HG03558 (cell line): Measurements from ENCODE around the gene C2orf72.
"Not testable (repeated sequence)": the region's sequence is repeated elsewhere in the genome, so short reads cannot be mapped to it uniquely, and the experiment has no call there.

Experiments used
- ATAC-seq: cut with Tn5 transposase; IDR thresholded peaks from one replicate; pipeline ENCODE4 v1.9.1; 2021; ENCODE audit warnings: moderate number of reproducible peaks; ENCODE audit not compliant: unreplicated experiment; ENCODE audit errors: extremely low read depth

Gene C2orf72

DNA sequence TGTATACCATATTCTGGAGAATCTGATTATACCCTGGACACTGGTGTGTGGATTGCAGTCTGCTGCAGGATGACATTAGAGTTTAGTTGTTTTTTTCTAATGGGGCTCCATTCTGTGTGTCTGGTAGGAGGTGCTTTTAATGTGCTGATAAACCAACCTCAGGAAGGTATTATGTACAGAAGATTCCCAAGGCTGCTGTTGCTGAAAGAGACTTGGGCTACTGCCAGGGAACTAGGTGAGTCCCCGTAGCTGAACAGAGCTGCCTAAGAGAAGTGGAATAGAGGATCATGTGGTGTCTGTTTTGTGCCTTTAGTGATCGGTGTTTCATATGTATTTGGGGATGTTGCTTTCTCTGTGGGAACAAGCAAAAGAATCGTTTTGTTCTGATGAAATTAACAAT, 24.9 kb upstream of the C2orf72 start:
- ATAC-seq = no peak

DNA sequence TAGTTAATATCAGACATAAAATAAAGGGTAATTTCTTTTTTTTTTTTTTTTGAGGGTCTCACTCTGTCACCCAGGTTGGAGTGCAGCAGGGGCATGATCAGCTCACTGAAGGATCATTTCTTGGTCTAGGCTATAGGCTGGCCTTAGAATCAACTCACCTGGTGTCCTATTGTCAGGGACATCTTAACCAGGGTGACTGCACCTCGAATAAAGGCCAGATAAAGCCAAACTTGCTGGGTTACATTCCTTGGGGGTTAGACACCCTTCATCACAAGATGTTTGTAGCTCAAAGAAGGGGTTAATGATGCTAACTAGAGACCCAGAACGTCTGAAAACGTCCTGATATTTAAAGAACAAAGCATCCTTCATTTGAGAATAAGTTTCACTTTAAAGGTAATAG, 23.5 kb upstream of the C2orf72 start:
- no peak for ATAC-seq

DNA sequence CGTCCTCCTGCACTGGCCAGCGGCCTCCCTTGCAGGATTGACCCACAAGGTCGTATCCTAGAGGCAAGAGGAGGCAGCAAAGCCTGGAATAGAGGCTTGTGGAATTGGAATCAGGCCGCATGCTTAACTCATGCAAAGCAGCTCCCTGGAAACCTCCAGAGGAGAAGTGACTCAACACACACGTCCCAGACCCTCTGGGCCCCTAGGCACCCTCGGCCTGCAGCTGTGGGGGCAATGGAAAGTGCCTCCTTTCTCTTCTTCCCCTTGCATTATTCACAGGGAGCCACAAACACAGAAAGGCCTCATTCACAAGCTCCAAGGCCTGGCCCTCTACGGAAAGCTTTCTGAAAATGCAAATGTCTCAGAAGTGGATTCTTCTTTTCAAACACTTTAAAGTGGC, 21.8 kb upstream of the C2orf72 start:
- ATAC-seq = no peak

DNA sequence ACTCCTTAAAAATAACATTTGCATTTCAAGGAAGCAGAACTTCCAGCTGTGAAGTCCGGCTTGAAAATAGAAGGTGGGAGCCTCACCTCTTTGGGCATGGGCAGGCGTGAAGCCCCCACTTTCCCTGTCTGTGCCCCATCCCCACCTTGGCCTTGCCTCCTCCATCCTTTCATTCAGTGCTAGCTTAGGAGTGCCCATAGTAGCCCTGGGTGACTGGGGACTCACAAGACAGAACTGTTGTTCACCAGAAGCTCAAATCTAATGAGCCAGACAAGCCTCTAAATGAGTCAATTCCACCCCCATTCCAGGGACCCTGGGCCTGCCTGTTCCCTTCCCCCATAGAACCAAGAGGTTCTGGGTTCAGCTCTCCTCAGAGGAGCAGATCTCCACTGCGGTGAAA, 21.4 kb upstream of the C2orf72 start:
- no peak for ATAC-seq

DNA sequence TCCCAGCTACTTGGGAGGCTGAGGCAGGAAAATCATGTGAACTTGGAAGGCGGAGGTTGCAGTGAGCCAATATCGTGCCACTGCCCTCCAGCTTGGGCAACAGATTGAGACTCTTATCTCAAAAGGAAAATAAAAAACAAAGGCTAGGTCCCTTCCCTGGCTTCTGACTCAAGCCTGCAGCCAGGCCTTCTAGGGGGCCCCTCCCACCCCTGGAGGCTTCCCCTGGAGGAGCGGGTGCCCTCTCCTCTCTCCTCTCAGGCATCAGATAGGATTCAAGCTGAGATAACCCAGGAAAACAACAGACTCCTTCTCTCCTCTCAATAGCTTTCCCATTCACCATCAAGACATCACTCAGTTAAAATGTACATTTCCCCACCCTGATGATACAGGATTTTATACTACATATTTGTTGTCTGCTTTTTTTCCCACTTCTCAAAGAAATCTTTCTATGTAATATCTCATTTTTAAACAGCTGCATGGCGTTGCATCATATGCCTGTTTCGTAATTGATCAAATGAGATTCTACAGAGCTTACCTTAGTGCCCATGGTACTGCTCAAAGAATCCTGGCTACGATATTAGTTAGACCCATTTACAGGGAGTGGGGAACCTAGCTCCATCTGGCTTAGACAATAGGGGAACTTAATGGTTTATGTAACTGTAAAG, 20.6 kb upstream of the C2orf72 start:
- ATAC-seq = no peak

DNA sequence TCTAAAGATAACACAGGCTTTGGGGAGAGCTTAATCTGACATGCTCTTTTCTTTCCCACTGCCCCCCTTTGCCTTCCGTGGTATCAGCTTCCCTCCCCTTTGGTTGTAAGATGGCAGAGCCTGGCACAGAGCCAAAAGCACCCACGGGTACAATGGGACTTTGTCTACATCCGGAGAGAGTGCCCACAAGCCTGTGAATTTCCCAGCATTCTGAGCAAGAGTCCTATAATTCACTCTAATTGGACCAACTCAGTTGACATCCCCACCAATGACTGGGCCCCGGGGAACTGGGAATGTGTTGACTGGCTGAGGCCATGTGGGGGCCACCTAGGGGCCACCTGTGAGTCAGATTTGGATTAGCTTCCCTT, 20.1 kb upstream of the C2orf72 start:
- no peak for ATAC-seq

DNA sequence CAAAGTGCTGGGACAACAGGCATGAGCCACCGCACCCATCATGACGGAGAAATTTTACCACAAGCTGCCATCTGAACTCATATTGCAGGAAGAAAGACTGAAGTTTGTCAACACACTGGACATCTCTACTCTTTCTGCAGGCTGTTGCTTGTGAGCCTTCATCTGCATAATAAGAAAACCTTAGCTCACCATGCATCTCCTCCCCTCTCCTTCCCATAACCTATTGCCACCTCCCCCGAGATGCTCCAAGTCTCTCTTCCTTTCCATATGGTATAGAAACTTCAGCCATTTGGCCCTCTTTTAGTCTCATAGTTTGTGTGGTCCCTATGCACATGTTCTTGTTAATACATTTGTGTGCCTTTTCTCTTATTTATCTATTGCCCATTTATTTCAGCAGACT, 19.1 kb upstream of the C2orf72 start:
- ATAC-seq = no peak

DNA sequence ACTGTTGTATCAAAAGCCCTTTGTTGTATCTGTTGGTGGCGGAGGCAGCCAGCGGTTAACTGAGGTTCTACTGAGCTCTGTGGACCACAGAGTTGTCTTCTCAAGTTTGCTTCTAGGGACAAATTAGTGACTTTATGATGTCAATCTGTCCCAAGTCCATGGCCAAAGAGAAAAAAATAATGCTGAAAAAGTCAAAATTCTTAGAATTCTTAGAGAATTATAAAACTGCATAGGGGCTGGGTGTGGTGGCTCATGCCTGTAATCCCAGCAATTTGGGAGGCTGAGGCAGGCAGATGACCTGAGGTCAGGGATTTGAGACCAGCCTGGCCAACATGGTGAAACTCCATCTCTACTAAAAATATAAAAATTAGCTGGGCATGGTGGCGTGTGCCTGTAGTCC, 12.3 kb upstream of the C2orf72 start:
- not testable (repeated sequence) for ATAC-seq

DNA sequence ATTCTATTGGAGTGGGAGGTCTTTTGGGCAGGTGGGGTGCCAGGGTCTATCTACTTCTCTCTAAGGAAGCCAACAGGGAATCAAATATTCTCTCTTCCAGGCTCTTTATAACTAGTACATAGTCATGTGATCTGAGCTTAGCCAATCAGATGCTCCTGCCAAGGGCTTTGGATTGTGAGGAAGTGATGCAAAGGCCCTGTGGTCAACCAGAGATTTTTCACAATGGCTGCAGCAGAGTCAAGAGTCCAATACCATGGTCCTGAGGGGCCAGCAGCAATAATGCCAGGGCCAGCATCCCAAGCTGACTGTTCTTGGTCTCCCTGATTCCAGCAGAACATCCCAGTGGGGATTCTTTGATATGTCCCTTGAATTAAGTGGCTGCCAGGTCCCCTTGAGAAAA, 8.4 kb upstream of the C2orf72 start:
- no peak for ATAC-seq

DNA sequence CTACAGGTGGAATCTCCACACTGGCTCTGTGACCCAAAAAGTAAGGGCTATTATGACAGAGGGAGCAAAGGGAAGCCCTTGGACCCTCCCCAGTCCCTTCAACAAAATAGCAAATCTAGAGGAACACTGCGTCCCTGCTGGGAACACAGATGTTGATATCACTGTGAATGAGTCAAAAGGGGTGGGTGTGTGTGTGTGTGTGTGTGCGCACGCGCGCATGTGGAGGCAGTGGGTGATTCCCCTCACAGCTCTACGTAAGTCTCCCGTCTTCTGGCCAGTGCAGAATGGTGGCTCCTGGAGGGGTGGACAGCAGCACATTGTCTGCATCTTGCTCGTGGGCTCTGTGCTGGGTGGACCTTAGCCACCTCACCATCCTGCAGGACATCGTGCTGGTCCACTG, 7.8 kb upstream of the C2orf72 start:
- ATAC-seq = no peak

DNA sequence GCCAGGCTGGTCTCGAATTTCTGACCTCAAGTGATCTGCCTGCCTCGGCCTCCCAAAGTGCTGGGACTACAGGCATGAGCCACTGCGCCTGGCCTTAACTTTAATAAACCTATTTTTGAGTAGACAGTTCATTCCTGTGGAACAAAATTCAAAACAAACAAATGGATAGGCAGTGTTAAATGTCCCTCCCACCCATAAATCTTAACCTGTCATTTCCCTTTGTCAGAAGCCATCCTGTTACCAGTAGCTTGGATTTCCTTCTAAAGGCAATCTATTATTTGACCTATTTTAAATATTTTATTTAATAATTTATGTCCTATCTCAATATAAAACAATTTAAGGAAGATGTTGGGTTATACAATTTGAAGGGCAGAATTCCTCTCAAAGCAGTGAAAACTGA, 6.6 kb upstream of the C2orf72 start:
- ATAC-seq = no peak

DNA sequence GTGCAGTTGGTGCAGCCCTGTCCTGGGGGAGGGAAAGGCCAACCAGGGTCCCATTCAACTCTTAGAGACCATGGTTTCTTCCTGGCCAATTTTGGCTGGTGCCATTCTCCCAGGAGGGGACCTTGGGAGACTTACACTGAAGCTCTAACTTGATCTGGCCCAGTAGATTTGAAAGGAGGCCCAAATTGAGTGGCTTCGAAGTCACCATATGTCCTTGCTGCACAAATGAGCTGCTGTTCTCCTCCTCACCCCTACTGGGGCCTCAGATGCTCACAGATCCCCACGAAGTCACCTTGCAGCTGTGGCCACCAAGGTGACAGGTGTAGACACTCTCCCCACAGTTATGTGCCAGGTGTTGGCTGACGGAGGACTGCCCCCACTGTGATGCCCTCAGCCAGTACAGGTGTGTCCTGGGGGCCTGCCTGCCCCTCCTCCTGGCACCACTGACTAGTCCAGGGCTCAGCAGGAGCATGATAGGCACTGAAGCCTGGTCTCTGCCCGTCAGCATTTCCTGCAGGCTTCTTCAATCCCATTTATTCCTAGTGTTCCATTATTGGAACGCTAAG, 4.7 kb upstream of the C2orf72 start:
- ATAC-seq = no peak

DNA sequence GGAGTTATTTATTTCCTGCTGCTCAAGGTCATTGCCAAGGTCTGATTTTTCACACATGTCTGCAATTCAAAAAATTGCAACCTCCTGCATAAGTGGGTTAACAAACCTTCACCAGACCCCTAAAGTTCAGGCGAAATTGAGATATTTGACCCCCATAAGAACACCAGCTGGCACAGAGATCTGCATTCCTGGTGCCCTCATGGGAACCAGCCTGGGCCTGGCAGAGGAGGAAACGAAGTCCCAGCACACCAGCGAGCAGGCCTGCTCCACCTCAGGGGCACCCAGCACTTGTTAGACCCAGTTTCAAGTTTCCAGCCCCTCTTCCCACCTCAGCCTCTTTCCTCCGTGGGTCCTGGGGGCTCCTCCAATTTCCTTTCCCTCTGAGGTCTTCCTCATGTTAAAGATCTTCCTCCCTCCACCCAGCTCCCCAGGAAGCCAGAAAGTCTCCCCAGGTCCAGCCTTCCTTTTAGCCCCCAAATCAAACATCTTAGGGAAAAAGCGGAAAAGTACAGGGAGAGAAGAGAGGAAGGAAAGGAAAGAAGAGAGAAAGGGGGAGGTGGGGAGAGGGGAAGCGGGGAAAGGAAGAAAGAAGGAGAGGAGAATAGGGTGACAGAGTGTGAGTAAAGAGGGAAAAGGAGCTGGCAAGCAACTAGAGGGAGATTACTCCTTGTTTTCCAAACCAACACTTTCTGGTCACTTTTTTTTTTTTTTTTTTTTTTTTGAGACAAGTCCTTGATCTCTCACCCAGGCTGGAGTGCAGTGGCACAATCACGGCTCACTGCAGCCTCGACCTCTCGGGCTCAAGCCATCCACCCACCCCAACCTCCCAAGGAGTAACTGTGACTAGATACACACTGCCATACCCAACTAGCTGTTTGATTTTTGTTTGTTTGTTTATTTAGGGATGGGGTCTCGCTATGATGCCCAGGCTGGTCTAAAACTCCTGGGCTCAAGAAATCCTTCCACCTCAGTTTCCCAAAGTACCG, 3.9 kb upstream of the C2orf72 start:
- no peak for ATAC-seq

DNA sequence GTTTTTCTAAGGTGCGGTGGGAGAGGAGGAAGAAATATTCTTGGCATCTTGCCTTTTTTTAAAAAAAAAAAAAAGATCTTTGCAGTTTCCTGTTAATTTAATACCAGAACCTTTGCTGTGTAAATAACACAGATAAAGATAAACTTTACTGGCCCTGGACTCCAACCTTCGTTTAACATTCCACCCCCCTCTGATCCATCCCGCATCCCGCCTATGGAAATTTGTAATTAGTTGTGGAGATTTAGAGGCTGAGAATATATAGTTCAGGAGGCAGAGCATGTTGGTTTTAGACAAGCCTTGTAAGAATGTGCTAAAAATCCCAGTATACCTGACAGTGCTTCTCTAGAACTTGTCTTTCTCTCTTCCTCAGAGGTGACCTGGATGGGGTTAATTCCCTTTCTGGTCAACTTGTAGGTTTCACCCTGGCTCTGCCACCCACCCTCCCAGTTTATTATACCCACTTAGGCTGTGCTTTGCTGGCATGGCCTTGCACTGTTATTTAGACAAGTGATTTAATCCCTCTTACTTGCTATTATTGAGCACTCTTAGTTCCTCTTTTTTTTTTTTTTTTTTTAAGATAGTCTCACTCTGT, 2.9 kb upstream of the C2orf72 start:
- no peak for ATAC-seq

DNA sequence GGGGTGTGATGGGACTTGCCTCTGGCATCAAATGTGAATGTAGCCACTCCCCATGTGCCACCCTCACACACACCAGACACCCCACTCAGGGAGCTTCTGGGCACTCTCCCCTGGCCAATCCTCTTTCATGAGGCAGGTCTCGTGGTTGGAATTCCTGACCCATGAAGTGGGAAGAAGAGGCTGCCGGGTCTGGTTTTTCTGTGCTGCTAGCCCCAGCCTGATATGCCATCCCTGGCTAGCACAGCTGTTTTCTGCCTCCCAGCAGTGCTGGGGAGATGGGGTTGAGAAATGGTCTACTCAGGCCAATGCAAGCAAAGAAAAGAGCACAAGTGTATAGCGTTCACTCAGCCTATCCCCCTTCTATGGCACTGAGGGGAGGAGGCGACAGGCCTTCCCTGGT, 1.2 kb upstream of the C2orf72 start:
- ATAC-seq = no peak

DNA sequence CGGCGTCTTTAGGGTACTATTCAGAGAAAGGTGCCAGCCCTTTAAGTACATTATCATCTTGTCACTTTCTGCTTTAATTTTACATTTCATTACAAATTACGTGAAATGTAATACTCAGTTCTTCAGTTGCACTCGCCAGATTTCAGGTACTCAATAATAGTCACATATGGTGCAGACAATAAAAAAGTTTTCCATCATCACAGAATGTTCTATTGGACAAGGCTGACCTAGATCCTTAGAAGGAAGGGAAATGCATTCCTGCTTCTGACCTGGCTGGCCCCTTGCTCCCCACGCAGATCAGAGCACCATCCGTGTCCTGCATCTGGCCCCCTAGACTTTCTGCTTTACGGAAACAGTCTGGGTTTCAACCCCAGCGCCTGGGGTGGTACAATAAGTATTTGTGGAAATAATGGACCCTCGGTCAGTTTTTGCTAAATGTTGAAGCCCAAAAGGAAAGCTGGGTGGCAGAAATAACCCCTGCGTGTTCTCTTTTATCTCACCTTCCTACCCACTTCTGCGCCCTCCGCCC, 681 bp upstream of the C2orf72 start:
- no peak for ATAC-seq

DNA sequence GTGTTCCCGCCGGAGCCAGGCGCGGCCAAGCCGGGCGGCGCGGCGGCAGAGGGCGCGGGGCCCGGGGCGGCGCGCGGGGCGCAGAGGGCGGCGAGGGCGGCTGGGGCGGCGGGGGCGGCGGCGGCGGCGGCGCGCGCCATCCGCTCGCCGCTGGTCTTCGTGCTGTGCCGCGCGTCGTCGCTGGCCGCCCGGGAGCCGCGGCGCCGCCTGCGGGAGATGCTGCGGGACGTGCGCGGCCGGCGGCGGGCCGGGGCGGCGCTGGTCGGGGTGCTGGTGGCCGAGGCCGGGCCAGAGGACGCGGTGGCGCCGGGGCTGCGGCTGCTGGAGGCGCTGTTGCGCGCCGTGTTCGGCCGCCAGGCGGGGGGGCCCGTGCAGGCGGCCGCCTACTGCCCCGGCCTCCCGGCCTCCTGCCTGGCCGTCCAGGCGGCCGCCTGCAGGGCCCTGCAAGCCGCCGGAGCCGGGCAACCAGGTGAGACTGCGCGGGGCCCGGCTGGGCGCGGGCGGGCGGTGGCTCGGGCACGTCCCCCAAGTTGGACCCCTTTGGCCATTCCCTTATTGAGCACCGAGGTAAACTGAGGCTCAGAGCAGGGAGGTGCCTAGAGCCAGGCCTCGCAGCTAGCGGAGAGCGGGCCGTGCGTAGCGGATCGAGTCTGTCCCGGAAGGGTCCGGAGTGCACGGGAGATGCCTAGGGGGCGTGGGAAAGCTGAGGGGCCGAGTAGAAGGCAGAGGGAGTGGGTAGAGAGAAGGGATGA, 584 bp downstream of the C2orf72 start:
- ATAC-seq = no peak

DNA sequence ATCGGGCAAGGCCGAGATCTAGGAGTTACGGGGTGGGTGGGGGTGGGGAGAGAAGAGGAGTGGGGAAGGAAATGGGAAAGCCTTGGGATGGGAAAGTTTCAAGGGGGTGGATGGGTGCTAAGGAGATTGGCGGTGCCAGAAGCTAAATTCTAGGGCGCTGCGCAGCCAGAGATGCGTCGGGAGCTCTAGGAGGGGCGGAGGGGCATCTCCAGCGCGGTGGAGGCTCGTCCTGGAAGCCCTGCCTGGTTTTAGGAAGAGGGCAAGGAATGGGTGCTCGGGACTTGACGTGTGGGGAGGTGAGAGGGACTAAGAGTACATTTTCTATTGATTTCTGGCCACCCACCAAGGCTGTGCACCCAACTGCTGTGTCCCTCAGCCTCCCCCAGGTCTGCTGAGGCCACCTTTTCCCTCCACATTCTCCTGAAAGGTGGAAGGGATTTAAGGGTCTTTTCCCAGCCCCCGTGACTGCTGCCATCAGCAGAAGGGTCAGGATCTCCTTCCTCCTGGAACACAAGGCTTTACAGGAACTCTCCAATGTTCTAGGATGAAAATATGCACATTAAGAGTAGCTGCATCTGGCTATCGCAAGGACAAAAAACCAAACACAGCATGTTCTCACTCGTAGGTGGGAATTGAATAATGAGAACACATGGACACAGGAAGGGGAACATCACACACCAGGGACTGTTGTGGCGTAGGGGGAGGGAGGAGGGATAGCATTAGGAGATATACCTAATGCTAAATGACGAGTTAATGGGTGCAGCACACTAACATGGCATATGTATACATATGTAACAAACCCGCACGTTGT, 1.4 kb downstream of the C2orf72 start:
- no peak for ATAC-seq

DNA sequence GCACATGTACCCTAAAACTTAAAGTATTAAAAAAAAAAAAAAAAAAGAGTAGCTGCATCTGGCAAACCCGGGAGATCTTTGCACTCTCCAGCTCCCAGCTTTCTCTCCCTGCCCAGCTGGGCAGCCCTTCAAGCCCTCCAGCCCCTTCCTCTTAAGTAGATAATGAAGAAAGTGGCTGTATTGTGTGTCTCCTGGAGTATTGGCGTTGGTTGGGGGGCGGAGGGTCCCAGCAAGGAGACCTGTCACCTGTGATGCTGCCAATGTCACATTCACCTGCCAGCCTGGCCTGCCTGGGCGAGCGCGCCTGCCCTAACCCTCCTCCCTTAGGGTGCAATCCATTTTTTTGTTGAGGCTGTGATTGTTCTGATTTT, 2.0 kb downstream of the C2orf72 start:
- no peak for ATAC-seq
